HG03108 (cell line): ENCODE measurements around the gene TEDC2.
"Not testable (repeated sequence)": the region's sequence is repeated elsewhere in the genome, so short reads cannot be mapped to it uniquely, and the experiment has no call there.

Experiments used
- ATAC-seq: cut with Tn5 transposase; IDR thresholded peaks from one replicate; pipeline ENCODE4 v1.9.1; 2021; ENCODE audit warnings: moderate library complexity; ENCODE audit not compliant: unreplicated experiment

The TEDC2 gene

DNA sequence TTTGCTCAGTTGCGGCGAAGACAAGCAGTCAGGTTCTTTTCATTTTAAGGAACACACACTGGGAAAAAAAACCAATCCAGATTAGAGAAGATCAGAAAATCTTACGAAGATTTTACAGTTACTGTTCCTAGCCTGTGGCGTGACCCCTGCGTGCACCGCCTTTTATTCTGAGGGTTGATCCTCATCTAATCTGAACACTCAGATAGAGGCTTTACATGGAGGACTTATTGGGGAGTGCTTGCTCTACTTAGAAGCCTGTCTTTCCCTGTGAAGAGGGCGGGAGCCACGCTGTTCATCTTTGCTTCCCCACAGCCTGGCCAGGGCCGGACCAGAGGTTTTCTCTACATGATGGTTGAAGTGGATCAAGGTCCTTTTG is 16.4 kb downstream of the TEDC2 start:
- ATAC-seq = no peak

DNA sequence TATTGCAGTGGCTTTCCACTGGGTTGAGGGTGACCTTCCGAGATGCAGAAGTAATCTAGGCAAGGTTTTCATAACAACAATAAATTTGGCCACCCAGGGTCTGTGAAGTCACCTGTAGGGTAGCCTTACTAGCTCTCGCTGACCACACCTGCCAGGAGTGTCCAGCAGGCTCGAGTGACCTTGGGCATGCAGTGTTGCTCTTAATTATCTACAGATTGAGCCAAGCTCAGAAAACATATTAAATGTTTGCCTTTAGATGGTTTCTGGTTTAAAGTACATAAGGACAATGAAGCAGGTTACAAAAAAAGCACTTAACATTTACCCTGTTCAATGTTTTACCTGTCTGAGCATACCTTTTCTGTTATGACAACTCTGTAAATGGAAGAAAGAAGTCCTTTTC is 16.8 kb downstream of the TEDC2 start:
- no peak for ATAC-seq

DNA sequence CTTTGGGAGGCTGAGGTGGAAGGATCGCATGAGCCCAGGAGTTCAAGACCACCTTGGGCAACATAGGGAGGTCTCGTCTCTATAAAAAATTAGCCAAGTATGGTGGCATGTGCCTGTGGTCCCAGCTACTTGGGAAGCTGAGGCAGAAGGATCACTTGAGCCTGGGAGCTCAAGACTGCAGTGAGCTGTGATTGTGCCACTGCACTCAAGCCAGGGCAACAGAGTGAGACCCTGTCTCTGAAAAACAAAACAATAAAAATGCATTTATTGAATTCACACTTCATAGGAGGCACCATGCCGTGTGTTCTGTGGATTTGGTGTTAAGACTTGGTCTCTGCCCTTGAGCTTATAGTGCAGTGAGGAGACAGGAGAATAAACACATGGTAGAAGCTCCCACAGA is 17.4 kb downstream of the TEDC2 start:
- ATAC-seq = no peak

DNA sequence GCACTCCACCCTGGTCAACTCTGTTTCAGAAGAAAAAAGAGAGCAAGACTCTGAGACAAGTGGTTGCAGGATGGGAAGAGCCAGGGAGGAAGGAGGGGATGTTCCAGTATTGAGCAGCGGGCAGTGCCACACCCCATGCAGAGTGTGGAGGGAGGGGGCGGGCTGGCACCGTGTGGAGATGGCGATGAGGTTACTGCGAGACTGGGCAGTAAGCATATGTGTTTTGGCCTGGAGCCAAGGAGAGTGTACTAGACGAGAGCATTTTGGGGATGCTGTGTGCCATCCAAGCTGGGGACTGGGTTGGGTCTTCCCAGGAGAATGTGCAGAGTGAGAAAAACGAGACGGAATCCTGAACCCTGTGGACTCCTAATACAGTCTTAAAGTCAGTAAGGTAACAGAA is 18.4 kb downstream of the TEDC2 start:
- ATAC-seq = no peak

DNA sequence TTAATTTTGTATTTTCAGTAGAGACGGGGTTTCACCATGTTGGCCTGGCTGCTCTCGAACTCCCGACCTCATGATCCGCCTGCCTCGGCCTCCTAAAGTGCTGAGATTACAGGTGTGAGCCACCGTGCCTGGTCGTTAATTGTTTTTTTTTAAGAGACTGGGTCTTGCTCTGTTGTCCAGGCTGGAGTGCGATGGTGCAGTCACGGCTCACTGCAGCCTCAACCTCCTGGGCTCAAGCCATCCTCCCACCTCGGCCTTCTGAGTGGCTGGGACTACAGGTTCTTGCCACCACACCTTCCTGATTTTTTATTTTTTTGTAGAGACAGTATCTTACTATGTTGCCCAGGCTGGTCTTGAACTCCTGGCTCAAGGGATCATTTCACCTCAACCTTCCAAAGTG is 20.1 kb downstream of the TEDC2 start:
- ATAC-seq = not testable (repeated sequence)

DNA sequence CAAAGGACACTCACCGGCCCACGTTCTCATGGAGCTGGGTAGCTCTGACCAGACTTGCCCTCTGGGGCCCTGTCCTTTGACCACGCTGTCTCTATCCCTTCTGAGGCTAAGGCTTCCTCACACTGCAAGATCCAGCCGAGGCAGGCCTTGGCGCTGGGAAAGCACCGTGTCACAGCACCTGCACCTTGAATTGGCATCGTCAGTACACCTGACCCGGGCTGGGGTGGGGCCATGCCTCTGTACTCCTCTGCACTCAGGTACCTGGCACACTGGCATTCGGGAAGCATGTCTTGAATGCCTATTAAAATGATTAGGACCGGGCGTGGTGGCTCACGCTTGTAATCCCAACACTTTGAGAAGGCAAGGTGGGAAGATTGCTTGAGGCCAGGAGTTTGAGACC is 21.0 kb downstream of the TEDC2 start:
- no peak for ATAC-seq

DNA sequence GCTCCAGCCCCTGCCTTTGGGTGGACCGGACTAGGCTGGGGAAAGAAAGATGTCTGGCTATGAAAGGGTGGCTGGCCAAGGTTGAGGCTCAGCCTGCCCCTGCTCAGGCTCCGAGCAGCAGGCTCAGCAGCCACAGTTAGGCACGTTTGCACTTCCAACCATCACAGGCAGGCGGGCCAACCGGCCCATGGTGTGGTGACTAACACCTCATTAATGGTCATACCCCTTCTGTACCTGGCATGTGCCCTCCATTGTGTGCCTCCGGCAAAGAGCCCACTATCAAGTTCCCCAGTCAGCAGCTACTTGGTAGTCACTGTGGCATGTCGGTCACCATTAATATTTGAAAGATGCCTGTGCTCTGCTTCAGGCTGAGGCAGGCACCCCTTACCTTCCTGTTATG is 21.8 kb downstream of the TEDC2 start:
- no peak for ATAC-seq

DNA sequence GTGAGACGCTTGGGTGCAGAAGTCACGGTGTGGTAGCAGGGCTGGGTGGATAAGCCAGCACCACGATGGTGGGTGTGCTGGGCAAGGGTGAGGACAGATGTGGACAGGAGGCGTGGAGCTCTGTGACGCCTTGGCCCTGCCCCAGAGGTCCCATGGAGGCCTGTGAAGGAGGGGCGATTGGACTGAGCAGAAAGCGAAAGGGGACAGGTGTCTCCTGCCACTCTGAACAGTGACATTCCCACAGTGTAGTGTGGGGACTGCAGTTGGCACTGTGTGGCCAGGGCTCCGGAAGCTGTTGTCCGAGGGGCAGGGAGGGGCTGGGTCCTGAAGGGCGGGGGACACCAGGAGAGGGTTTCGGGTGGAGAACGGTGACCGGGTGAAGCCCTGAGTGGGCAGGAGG is 22.3 kb downstream of the TEDC2 start:
- ATAC-seq = no peak

DNA sequence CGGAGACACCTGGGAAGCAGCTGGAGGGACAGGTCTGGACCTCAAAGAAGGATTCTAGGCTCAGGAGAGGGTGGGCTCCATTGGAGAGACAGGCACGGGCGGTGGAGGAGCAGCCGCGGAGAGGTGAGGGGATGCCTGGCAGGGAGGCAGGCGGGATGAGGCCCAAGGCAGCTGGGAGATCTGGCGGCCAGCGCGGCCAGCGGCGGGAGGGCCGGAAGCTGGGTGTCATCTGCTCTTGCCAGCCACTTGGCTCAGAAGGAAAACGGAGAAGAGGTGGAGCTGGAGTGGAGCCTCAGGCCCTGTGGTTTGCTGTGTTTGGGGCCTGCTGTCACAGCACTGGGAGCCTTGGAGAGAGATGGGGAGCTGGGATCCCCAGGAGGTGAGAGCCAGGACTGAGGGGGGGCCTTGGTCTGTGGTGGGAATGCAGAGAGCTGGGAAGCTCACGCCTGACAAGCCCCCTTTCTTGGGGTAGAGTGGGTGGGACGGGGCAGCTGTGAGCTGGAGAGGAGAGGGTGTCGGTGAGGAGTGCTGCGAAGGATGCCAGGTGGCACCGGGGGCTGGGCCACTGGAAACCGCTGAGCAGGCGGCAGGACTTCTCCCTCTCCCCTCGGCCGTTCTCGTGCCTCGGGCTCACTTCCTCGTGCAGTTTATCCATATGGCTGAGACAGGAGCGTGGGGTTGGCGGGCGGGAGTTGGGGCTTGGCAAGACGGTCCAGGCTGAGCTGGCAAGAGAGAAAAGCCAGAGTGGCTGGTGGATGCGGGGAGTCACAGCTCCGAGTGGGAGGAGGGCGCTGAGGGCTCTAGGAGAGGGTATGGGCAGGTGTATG is 23.0 kb downstream of the TEDC2 start:
- no peak for ATAC-seq

DNA sequence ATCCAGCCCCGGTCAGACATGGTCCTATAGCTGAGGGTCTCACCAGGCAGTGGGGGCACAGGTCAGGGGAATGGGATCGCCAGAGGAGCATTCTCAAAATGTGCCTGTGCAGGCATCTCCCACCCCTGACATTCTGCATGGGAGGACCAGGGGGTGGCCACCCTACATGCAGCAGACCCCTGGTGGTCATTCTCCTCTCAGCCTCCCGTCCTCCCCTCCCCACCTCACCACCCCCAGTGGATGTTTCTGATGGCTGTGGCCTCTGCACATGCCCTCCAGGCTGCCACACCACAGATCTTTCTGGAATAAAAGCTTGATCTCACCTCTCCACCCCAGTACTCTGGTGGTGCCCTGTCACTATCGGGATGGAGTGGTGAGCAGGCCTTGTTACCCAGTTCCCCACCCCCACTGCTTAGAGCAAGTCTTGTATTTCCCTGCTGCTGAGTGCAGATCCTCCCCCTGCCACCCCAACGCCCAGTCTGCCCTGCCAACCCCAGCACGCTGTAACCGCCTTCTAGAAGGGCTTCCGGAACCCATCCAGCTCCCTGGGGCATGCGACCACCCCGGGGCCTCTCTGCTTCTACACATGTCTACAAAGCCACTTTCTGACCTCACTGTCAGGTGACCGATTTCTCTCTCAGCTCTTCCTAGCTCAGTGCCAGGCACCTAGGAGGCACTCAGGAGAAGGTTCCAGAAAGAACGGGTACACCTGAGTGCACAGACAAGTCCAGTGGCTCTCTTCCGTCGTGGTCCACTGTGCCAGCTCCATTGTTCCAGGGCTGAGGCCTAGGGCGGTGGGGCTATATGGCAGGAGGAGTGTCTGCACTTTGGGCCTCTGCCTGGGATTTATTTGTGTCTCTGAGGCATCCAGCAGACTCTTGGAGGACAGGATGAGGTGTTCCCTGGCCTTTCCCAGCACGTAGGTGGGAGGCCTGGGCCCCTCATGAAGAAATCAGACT is 24.3 kb downstream of the TEDC2 start:
- ATAC-seq = no peak

DNA sequence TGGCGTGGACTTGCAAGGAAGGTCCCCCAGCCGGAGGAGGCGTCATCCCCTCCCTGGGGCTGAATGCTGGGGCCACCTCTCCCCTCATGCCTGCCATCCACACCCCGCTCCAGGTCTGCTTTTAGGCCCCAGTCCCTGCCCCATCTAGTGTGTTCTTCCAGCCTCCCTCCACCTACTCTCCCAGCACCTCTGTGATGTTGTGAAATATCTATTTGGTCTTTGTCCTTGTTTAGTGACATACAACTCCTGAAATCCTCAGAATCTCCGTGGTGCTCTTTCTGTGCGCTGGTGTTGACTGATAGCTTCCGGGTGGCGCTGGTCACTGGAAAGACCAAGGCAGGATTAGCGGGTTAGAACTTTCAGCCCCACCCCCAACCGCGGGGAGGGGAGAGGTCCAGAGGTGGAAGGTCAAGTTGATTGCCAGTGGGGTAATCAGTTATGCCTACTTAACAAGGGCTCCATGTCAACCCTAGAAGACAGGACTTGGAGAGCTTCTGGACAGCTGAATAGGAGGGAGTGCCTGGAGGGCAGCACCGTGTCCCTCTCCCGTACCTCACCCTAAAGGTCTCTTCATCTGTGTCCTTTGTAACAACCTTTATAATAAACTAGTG is 25.1 kb downstream of the TEDC2 start:
- no peak for ATAC-seq

DNA sequence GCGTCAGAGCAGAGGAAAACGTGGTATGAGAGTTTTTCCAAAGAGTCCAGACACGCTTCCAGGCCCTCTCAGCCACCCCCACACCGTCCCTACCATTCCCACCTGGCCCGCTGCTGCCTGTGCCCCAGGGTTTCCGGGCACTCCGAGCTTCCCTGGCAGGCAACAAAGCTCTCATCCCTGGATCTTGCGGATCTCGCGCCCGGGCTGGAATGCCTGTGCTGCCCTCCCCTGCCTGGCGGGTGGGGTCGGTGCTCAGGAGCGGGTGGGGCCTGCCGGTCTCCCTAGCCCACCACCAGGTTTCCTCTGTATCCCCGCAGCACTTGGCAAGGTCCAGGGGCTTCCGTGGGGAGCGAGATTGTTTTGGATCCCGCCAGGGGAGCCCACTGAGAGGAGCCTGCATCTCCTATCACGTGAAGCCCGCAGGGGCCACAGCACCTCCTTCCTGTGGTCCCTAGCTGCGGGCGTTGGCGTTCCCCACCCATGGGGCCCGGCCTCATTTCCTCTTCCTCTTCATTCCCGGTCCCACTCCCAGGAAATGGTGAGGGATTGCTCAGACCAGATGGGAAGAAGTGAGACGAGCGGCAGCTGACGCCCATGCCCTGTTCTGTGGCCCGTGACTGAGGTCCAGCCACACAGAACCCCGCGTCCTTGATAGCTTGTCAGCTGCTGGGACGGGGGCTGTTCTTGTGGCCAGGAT is 26.1 kb downstream of the TEDC2 start:
- ATAC-seq = no peak

DNA sequence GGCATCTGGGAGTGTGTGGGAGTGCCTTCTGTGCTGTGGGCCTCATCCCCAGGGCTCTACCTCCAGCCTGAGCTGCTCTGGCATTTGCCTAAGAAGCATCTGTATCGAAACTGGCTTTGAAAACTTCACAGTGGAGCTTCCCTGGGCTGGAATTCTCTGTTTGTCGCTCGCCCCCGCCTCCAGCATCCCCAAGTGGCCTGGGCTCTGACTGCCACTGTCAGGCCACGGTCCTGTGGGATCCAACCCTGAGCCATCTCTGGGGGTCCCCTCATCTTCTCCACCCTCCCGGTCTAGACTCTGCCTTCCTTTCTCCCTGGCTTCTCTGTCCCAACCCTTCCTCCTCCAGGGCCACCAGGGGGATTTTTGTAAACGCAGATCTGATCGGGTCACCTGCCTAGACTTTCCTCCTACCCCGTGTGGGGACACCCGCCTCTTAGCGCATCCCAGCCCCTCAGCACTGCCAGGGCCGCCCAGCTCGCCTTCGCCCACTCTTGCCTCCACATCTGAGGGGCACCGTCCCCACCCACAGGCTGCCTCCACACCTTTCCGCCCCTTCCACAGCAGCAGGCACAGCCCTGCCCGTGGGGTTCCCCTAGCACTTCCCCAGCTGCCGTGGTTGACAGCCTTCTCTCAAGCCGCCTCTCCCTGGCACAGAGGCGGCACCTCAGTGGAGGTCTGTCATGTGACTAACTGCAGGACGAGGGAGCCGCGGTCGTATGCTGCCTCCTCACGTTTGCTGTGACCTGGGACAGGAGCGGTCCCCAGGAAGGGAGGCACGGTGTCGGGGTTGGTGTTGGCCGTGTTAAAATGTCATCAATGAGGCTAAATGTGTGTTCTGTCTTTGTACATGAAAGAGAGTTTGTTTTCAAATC is 27.0 kb downstream of the TEDC2 start:
- ATAC-seq = peak; percentile 82

DNA sequence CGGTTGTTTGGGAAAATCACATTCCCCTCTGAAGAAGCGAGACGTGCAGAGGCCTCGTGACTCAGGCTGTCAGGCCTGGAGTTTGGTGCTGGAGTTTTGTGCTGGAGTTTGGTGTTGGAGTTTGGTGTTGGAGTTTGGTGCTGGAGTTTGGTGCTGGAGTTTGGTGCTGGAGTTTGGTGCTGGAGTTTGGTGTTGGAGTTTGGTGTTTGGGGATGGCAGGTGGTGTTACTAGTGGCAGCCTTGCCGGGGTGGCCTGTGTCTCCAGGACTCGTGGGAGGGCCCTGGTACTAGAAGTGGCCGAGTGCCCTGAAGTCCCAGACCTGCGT is 27.6 kb downstream of the TEDC2 start:
- ATAC-seq = no peak

DNA sequence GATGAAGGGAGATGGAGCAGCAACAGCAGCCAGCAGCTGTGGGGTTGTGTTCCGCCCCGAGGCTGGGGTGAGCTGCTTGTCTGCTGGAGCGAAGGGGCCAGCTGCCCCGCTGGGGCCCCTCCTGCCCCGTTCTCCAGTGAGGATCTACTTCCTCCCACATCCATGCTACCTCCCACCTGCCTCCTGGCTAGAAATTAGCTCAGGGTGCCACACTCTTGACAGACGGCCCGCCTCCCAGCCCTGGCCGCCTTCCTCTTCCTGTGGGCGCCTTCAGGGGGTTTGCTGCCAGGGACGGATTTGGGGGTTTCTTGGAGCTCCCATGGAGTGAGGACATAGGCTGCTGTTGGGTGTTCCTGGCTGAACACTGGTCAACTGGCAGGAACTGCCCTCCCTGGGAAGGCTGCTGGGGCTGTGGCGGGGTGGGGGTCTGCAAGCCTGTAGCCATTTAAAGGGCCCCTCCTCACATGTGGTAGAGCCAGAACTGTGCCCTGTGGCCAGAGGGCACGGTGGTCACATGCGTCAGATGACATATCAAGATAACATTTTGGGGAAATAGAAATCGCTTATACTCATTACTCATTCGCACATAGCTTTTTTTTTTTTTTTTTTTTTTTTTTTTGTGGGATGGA is 28.1 kb downstream of the TEDC2 start:
- no peak for ATAC-seq

DNA sequence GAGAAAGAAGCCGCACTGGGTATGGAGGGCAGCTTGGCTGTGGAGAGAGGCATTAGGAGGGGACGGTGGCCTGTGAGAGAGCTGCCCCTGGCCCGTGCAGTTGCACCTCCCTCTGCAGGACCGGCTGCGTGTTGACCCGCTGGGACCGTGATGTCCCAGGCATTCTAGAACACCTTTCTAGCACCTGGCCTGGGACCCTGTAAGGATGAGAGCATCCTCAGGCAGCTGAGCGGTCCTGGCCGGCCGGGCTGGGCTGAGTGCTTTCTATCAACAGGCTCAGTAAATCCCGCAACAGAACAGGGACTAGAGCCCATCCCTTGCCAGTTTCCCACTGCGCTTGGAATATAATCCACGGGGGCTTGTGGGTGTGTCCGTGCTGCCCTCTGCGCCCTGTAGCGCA is 29.7 kb downstream of the TEDC2 start:
- no peak for ATAC-seq

DNA sequence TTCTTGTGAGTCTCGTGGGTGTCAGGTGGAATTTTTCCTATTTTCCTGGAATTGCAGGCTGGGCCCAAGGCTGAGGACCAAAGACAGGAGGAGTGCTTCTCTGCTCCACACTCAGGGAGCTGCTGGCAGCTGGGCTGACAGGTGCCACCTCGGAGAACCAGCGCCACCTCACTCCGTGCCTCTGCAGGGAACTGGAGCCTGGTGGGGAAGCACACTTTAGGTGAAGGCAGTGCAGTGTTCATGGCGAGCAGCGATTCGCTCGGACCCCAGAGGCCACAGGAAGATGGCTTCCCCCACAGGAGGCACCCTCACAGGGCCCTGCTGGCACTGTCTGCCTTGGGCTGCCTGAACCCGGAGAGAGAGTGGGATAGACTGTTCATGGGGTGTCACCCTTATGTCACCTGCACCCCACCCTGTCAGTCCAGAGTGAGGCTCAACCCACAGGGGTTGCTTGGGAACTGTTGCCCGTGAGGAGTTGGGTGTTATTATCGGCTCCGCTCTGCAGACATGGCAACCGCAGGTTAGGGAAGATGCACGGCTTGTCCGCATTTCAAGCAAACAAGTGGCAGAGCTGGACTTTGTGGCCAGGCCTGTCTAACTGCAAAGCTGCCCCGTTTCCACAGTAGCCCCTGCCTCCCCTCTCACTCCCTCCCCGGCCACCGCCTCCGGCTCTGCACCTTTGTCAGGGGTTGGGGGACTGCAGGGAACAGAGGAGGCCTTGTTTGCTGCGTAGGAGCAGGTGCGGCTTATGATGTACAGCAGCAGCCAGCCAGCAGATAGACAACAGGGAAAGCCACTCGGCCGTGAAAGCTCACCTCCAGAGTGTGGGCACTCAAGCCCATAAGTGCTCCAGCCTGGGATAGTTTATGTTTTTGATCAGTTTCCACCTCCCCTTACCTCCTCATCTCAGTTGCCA is 30.5 kb downstream of the TEDC2 start:
- no peak for ATAC-seq

DNA sequence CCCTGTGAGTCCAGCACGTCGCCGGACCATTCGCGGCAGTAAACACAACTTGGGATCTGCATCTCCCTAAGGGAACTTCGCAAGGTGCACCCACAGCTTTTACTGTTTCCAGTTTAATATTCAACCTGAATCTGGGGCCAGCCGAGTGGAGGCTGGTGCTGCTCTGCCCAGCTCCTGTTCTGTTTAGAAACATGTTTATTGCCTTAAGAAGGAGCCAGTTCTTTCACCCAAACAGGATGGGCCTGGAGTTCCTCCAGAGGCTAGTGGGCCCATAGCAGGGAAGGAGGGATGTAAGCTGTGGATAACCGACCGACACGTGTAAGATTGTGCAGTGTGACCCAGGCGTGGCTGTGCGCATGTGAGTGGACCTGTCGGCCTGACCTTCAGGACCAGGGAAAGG is 32.4 kb downstream of the TEDC2 start:
- no peak for ATAC-seq

DNA sequence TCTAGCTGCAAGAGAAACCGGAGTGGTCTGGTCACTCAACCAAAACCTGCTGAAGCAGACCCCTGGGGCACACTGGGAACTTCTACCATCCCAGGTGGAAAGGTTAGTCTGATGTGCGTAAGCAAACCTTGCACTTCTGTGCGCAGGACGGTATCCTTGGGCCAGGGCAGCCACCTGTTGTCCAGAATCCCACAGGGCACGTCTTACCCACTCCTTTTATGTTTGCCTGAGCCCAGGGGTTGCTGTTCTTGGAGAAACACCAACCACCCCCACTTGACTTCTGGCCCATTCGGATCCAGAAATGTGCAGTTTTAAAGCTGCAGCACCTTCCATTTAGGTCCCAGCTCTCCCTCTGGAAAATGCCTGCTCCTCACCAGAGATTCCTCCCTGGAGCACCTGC is 33.7 kb downstream of the TEDC2 start:
- no peak for ATAC-seq
